ENCODE results near the gene DMAC2. TPM values are rescaled to one million over a fixed set of nuclear protein-coding genes. Genes with fewer than 3 reads are reported as not detected.
A peak's percentile ranks its signal among the peaks of the same experiment; 100 is the strongest.

Gene DMAC2
- total and polyA plus RNA-seq, 2 of the 13 experiments (the other 11 are each of a cell fraction or from before 2014, with no cell fraction given): 39.0 to 66.0 TPM

DNA sequence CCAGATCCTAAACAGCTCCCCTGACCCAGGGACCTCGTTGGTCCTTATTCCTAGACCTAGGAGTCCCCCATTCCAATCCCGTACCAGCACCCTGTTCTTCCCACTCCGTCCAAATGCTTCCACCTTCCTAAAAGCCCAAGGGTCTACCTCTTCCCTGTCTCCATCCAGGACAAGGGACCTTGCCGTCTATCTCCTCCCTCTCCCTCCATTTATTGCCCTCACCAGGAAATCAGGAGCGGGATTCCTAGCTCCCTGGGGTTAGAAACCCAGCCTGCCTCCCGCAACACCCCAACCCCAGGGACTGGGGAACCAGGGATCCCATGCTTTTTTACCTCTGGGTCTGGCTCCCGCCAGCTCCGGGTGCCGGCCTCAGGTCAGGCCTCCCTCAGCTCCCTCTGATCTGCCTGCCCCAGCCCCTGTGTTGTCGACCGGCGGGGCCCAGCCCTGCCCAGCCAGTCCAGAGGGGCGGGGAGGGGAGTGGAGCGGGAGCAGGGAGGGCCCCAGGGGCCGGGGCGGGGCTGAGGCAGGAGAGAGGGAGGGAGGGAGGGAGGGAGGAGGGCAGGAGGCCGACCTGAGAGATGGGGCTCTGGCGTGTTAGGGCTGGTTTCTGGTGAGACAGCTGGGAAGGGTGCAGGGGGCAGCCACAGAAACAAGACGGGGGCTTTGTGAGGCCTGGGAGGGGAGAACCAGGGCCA is 12.6 kb downstream of the DMAC2 start, which contains the start of gene B3GNT8 (continued):
- TF ChIP-seq, protein P1, sequence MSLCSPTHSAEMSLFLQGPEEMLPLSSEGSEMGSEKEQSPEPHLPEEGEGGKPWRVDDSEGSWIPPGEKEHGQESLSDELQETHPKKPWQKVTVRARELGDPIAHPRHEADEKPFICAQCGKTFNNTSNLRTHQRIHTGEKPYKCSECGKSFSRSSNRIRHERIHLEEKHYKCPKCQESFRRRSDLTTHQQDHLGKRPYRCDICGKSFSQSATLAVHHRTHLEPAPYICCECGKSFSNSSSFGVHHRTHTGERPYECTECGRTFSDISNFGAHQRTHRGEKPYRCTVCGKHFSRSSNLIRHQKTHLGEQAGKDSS (CRISPR knock-in tag; IDR thresholded peaks at IDR 0.05; ENCODE audit: borderline replicate concordance, low read depth): no peak
- TF ChIP-seq ZNF761 (CRISPR knock-in tag; conservative IDR thresholded peaks at IDR 0.05): no peak
- TF ChIP-seq, protein P2, sequence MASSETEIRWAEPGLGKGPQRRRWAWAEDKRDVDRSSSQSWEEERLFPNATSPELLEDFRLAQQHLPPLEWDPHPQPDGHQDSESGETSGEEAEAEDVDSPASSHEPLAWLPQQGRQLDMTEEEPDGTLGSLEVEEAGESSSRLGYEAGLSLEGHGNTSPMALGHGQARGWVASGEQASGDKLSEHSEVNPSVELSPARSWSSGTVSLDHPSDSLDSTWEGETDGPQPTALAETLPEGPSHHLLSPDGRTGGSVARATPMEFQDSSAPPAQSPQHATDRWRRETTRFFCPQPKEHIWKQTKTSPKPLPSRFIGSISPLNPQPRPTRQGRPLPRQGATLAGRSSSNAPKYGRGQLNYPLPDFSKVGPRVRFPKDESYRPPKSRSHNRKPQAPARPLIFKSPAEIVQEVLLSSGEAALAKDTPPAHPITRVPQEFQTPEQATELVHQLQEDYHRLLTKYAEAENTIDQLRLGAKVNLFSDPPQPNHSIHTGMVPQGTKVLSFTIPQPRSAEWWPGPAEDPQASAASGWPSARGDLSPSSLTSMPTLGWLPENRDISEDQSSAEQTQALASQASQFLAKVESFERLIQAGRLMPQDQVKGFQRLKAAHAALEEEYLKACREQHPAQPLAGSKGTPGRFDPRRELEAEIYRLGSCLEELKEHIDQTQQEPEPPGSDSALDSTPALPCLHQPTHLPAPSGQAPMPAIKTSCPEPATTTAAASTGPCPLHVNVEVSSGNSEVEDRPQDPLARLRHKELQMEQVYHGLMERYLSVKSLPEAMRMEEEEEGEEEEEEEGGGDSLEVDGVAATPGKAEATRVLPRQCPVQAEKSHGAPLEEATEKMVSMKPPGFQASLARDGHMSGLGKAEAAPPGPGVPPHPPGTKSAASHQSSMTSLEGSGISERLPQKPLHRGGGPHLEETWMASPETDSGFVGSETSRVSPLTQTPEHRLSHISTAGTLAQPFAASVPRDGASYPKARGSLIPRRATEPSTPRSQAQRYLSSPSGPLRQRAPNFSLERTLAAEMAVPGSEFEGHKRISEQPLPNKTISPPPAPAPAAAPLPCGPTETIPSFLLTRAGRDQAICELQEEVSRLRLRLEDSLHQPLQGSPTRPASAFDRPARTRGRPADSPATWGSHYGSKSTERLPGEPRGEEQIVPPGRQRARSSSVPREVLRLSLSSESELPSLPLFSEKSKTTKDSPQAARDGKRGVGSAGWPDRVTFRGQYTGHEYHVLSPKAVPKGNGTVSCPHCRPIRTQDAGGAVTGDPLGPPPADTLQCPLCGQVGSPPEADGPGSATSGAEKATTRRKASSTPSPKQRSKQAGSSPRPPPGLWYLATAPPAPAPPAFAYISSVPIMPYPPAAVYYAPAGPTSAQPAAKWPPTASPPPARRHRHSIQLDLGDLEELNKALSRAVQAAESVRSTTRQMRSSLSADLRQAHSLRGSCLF (CRISPR knock-in tag; IDR thresholded peaks at IDR 0.05; ENCODE audit: borderline replicate concordance): no peak
- TF ChIP-seq ZKSCAN8 (CRISPR knock-in tag; IDR thresholded peaks at IDR 0.05; ENCODE audit: borderline replicate concordance): no peak
- no peak for TF ChIP-seq MEIS1 (CRISPR knock-in tag; IDR thresholded peaks at IDR 0.05; ENCODE audit: borderline replicate concordance)
- TF ChIP-seq MAF1 (CRISPR knock-in tag; IDR thresholded peaks at IDR 0.05; ENCODE audit: borderline replicate concordance): no peak
- TF ChIP-seq ZNF337 (CRISPR knock-in tag; IDR thresholded peaks at IDR 0.05; ENCODE audit: borderline replicate concordance, low read depth): no peak
- TF ChIP-seq ZNF839 (CRISPR knock-in tag; IDR thresholded peaks at IDR 0.05; ENCODE audit: borderline replicate concordance): no peak
- no peak for TF ChIP-seq HES4 (CRISPR knock-in tag; IDR thresholded peaks at IDR 0.05; ENCODE audit: borderline replicate concordance)
- TF ChIP-seq ZNF468 (CRISPR knock-in tag; IDR thresholded peaks at IDR 0.05): no peak
- no peak for TF ChIP-seq RFX3 (CRISPR knock-in tag; IDR thresholded peaks at IDR 0.05)
- TF ChIP-seq MAFG (CRISPR knock-in tag; IDR thresholded peaks at IDR 0.05): no peak
- TF ChIP-seq MAFF (IDR thresholded peaks at IDR 0.05; ENCODE audit: low read depth, low read length): no peak
- TF ChIP-seq REPIN1 (CRISPR knock-in tag; IDR thresholded peaks at IDR 0.05; ENCODE audit: borderline replicate concordance, low read depth): no peak
- no peak for TF ChIP-seq SMYD3 (CRISPR knock-in tag; IDR thresholded peaks at IDR 0.05)
- TF ChIP-seq ZNF282 (IDR thresholded peaks at IDR 0.05; ENCODE audit: partially characterized antibody): no peak
- no peak for TF ChIP-seq HCFC1 (IDR thresholded peaks at IDR 0.05; ENCODE audit: low read depth, low read length)
- no peak for TF ChIP-seq SRSF9 (IDR thresholded peaks at IDR 0.05; ENCODE audit: borderline replicate concordance, insufficient read depth, low read depth, low read length, poor library complexity, severe bottlenecking)
- TF ChIP-seq KMT2A (CRISPR knock-in tag; IDR thresholded peaks at IDR 0.05): no peak
- TF ChIP-seq, protein P3, sequence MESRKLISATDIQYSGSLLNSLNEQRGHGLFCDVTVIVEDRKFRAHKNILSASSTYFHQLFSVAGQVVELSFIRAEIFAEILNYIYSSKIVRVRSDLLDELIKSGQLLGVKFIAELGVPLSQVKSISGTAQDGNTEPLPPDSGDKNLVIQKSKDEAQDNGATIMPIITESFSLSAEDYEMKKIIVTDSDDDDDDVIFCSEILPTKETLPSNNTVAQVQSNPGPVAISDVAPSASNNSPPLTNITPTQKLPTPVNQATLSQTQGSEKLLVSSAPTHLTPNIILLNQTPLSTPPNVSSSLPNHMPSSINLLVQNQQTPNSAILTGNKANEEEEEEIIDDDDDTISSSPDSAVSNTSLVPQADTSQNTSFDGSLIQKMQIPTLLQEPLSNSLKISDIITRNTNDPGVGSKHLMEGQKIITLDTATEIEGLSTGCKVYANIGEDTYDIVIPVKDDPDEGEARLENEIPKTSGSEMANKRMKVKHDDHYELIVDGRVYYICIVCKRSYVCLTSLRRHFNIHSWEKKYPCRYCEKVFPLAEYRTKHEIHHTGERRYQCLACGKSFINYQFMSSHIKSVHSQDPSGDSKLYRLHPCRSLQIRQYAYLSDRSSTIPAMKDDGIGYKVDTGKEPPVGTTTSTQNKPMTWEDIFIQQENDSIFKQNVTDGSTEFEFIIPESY (CRISPR knock-in tag; IDR thresholded peaks at IDR 0.05): no peak
- TF ChIP-seq KLF6 (CRISPR knock-in tag; IDR thresholded peaks at IDR 0.05): 0 out of 2 replicates have a peak, but pooled peaks have one; percentile 41
- no peak for TF ChIP-seq ASH2L (IDR thresholded peaks at IDR 0.05; ENCODE audit: insufficient read length, low read depth, low read length)
- peak; percentile 42; the same call in 1 of the 2 replicates for TF ChIP-seq SP5 (CRISPR knock-in tag; IDR thresholded peaks at IDR 0.05; ENCODE audit: borderline replicate concordance, low read depth)

Measured in HepG2 (cell line).